WTC11 (cell line): ENCODE data around the gene ANKRD29. TPM values are rescaled to one million over a fixed set of nuclear protein-coding genes. Genes with fewer than 3 reads are reported as not detected.

Experiments
- ATAC-seq: fragments of 200-7000 bp; cut with Tn5 transposase; 2 replicates; pipeline ENCODE4 v1.10.0; 2021; ENCODE audit warnings: mild to moderate bottlenecking, moderate library complexity
- CTCF ChIA-PET: fragments of 300-600 bp; sonication (Branson Sonifier 250); formaldehyde crosslinking; loops from one replicate; lab custom pipeline; 2021; ENCODE audit warnings: antibody characterized with exemption; lab: Charles Lee
- POLR2A ChIA-PET: fragments of 350-600 bp; sonication (Branson Sonifier 250); formaldehyde crosslinking; loops from one replicate; lab custom pipeline; 2021; ENCODE audit warnings: antibody characterized with exemption; lab: Charles Lee
- DNase-seq: peaks from one replicate; pipeline ENCODE4 v3.0.0; 2021; ENCODE audit warnings: low spot score
- H3K27ac Mint-ChIP-seq: 2 replicates; pipeline ENCODE4 v1.8.0; 2021; ENCODE audit warnings: mixed read lengths
- H3K27me3 Mint-ChIP-seq: 2 replicates; pipeline ENCODE4 v1.8.0; 2021; ENCODE audit warnings: low read depth, mild to moderate bottlenecking, moderate library complexity, mixed read lengths
- H3K36me3 Mint-ChIP-seq: 2 replicates; pipeline ENCODE4 v1.8.0; 2021; ENCODE audit warnings: mixed read lengths
- H3K4me1 Mint-ChIP-seq: 2 replicates; pipeline ENCODE4 v1.8.0; 2022; ENCODE audit warnings: mixed read lengths
- H3K4me3 Mint-ChIP-seq: 2 replicates; pipeline ENCODE4 v1.8.0; 2021; ENCODE audit warnings: mild to moderate bottlenecking, moderate library complexity, mixed read lengths
- H3K9me3 Mint-ChIP-seq: 2 replicates; pipeline ENCODE4 v1.8.0; 2021; ENCODE audit warnings: mixed read lengths
- CREM ChIP-seq: sonication (generic); formaldehyde crosslinking; IDR thresholded peaks from 2 replicates; pipeline ENCODE4 v1.8.1; 2022; ENCODE audit warnings: mild to moderate bottlenecking, missing genetic modification reagents, moderate library complexity
- FOXJ3 ChIP-seq: sonication (generic); formaldehyde crosslinking; IDR thresholded peaks from 2 replicates; pipeline ENCODE4 v1.9.0; 2021; ENCODE audit warnings: missing genetic modification reagents, mild to moderate bottlenecking, borderline replicate concordance
- FOXP1 ChIP-seq: sonication (generic); formaldehyde crosslinking; IDR thresholded peaks from 2 replicates; pipeline ENCODE4 v1.8.0; 2022; ENCODE audit warnings: missing genetic modification reagents, mild to moderate bottlenecking, moderate library complexity, borderline replicate concordance
- JUN ChIP-seq: sonication (generic); formaldehyde crosslinking; IDR thresholded peaks from 2 replicates; pipeline ENCODE4 v1.8.0; 2023; ENCODE audit warnings: mild to moderate bottlenecking, missing genetic modification reagents
- NR1H2 ChIP-seq: sonication (generic); formaldehyde crosslinking; IDR thresholded peaks from 2 replicates; pipeline ENCODE4 v1.9.0; 2021; ENCODE audit warnings: mild to moderate bottlenecking, moderate library complexity, missing genetic modification reagents
- ZNF219 ChIP-seq: sonication (generic); formaldehyde crosslinking; IDR thresholded peaks from 2 replicates; pipeline ENCODE4 v1.8.0; 2023; ENCODE audit warnings: missing genetic modification reagents, mild to moderate bottlenecking, borderline replicate concordance
- total RNA-seq: library from RNA; stranded (reverse); gene quantifications from 3 replicates; pipeline ENCODE4 v1.2.3, GENCODE V29; 2021
- TF ChIP-seq, protein P1 (sequence below): fragments of 250-450 bp; sonication (Bioruptor Pico); IDR thresholded peaks from 2 replicates; pipeline ENCODE4 v1.9.0; 2021; ENCODE audit warnings: mild to moderate bottlenecking, borderline replicate concordance
- TF ChIP-seq, protein P2 (sequence below): sonication (generic); formaldehyde crosslinking; IDR thresholded peaks from 2 replicates; pipeline ENCODE4 v1.8.1; 2023; ENCODE audit warnings: mild to moderate bottlenecking, missing genetic modification reagents
- TF ChIP-seq, protein P3 (sequence below): sonication (generic); formaldehyde crosslinking; conservative IDR thresholded peaks from 2 replicates; pipeline ENCODE4 v1.8.1; 2023; ENCODE audit warnings: mild to moderate bottlenecking, low read depth, missing genetic modification reagents, moderate library complexity
- TF ChIP-seq, protein P4 (sequence below): sonication (generic); formaldehyde crosslinking; IDR thresholded peaks from 2 replicates; pipeline ENCODE4 v1.8.1; 2022; ENCODE audit warnings: mild to moderate bottlenecking, missing genetic modification reagents, moderate library complexity, borderline replicate concordance
- TF ChIP-seq, protein P5 (sequence below): sonication (generic); formaldehyde crosslinking; IDR thresholded peaks from 2 replicates; pipeline ENCODE4 v1.8.0; 2023; ENCODE audit warnings: mild to moderate bottlenecking, missing genetic modification reagents

Gene ANKRD29
- total RNA-seq, 1 experiment from 2014 or later = 4.9 TPM

DNA sequence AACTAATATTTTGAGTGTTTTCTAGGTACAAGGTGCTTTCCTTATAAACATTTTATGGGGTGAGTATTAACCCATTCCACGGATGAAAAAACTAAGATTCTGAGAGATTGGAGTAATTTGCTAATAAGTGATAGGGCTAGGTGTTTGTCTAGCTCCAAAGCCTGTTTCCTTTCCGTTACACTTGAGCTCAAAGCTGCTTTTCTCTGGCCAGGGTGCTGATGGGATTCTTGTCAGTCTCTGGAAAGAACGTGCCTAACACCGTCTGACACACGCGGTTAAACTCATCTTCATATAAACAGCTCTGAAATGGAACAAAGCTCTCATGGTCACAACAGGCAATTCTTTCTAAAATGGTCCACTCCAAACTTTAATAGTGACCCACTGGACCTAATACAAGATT is 2.0 kb upstream of the ANKRD29 start:
- ATAC-seq = no peak
- ChIA-PET POLR2A (no interaction called here), CTCF (interaction anchor here (0.9 to 1.2 kb wide), 2 partner anchors 38 to 254 kb away, joined by 3 read pairs; no protein-coding TSS in a partner anchor)
- TF ChIP-seq, protein P1, sequence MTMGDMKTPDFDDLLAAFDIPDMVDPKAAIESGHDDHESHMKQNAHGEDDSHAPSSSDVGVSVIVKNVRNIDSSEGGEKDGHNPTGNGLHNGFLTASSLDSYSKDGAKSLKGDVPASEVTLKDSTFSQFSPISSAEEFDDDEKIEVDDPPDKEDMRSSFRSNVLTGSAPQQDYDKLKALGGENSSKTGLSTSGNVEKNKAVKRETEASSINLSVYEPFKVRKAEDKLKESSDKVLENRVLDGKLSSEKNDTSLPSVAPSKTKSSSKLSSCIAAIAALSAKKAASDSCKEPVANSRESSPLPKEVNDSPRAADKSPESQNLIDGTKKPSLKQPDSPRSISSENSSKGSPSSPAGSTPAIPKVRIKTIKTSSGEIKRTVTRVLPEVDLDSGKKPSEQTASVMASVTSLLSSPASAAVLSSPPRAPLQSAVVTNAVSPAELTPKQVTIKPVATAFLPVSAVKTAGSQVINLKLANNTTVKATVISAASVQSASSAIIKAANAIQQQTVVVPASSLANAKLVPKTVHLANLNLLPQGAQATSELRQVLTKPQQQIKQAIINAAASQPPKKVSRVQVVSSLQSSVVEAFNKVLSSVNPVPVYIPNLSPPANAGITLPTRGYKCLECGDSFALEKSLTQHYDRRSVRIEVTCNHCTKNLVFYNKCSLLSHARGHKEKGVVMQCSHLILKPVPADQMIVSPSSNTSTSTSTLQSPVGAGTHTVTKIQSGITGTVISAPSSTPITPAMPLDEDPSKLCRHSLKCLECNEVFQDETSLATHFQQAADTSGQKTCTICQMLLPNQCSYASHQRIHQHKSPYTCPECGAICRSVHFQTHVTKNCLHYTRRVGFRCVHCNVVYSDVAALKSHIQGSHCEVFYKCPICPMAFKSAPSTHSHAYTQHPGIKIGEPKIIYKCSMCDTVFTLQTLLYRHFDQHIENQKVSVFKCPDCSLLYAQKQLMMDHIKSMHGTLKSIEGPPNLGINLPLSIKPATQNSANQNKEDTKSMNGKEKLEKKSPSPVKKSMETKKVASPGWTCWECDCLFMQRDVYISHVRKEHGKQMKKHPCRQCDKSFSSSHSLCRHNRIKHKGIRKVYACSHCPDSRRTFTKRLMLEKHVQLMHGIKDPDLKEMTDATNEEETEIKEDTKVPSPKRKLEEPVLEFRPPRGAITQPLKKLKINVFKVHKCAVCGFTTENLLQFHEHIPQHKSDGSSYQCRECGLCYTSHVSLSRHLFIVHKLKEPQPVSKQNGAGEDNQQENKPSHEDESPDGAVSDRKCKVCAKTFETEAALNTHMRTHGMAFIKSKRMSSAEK (CRISPR knock-in tag) = no peak
- no peak for TF ChIP-seq CREM (CRISPR knock-in tag)
- DNase-seq = no peak
- Mint-ChIP-seq H3K27ac (no peak overlapping the region), H3K27me3 (peaks cover 24% of the 10 kb centered on the region), H3K4me3 (no peak overlapping the region), H3K36me3 (no peaks in the 10 kb centered on the region), H3K9me3 (no peaks in the 10 kb centered on the region), H3K4me1 (peaks cover 45% of the 10 kb centered on the region)

DNA sequence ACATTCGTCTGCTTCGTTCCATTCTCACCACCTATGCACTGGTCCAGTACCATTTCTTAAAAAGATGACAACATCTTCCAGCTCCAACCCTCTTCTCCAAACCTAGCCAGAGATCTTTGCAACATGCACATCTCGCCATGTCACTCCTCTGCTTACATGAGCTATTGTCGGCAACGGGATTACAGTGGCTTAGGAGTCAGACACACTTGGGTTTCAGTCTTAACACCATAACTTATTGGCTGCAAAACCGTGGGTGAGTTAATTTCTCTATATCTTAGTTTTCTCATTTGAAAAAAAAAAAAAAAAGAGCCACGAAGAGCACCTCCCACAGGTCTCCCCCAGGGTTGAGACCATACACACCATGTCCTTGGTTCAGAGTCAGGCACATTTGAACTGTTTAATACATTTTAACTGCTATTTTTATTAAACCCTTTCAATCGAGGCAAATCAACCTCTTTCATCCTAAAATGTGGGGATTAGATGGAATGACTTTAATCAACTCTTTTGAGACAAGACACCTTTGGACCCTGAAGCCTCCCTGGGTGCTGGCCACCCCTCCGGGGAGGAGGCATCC is 889 bp downstream of the ANKRD29 start:
- Mint-ChIP-seq H3K9me3 (no peaks in the 10 kb centered on the region), H3K4me3 (peak overlapping the region; percentile 73), H3K27me3 (peaks cover 24% of the 10 kb centered on the region), H3K27ac (no peak overlapping the region), H3K4me1 (peaks cover 34% of the 10 kb centered on the region), H3K36me3 (no peaks in the 10 kb centered on the region)
- no peak for ATAC-seq
- CTCF ChIA-PET = no interaction called here
- POLR2A ChIA-PET = no interaction called here
- TF ChIP-seq ZNF219 (CRISPR knock-in tag) (no peak), FOXP1 (CRISPR knock-in tag) (no peak)
- TF ChIP-seq, protein P2, sequence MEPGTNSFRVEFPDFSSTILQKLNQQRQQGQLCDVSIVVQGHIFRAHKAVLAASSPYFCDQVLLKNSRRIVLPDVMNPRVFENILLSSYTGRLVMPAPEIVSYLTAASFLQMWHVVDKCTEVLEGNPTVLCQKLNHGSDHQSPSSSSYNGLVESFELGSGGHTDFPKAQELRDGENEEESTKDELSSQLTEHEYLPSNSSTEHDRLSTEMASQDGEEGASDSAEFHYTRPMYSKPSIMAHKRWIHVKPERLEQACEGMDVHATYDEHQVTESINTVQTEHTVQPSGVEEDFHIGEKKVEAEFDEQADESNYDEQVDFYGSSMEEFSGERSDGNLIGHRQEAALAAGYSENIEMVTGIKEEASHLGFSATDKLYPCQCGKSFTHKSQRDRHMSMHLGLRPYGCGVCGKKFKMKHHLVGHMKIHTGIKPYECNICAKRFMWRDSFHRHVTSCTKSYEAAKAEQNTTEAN (CRISPR knock-in tag) = no peak
- TF ChIP-seq, protein P3, sequence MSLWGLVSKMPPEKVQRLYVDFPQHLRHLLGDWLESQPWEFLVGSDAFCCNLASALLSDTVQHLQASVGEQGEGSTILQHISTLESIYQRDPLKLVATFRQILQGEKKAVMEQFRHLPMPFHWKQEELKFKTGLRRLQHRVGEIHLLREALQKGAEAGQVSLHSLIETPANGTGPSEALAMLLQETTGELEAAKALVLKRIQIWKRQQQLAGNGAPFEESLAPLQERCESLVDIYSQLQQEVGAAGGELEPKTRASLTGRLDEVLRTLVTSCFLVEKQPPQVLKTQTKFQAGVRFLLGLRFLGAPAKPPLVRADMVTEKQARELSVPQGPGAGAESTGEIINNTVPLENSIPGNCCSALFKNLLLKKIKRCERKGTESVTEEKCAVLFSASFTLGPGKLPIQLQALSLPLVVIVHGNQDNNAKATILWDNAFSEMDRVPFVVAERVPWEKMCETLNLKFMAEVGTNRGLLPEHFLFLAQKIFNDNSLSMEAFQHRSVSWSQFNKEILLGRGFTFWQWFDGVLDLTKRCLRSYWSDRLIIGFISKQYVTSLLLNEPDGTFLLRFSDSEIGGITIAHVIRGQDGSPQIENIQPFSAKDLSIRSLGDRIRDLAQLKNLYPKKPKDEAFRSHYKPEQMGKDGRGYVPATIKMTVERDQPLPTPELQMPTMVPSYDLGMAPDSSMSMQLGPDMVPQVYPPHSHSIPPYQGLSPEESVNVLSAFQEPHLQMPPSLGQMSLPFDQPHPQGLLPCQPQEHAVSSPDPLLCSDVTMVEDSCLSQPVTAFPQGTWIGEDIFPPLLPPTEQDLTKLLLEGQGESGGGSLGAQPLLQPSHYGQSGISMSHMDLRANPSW (CRISPR knock-in tag) = no peak
- DNase-seq = no peak

DNA sequence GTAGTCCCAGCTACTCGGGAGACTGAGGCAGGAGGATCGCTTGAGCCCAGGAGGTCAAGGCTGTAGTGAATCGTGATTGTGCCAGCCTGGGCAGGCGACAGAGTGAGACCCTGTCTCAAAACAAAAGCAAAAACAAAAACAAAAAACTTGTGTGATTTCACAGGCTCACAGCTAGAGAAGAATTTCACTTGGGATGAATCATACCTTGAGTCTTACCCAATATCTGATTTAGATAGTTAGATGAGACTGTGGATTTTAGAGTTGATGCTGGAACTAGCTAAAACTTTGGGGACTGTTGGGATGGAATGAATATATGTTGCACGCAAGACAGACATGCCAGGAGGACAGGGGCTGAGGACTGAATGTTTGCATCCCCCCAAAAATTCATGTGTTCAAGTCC is 4.4 kb downstream of the ANKRD29 start:
- Mint-ChIP-seq H3K4me3 (no peak overlapping the region), H3K36me3 (no peaks in the 10 kb centered on the region), H3K27ac (peak overlapping the region; percentile 43; the same call in 1 of the 2 replicates), H3K27me3 (peaks cover 22% of the 10 kb centered on the region), H3K4me1 (peaks cover 32% of the 10 kb centered on the region), H3K9me3 (no peaks in the 10 kb centered on the region)
- POLR2A ChIA-PET = no interaction called here
- CTCF ChIA-PET = no interaction called here
- ATAC-seq (no peak), DNase-seq (no peak)
- TF ChIP-seq NR1H2 (no peak), FOXJ3 (CRISPR knock-in tag) (no peak), JUN (CRISPR knock-in tag) (no peak)
- TF ChIP-seq, protein P4, sequence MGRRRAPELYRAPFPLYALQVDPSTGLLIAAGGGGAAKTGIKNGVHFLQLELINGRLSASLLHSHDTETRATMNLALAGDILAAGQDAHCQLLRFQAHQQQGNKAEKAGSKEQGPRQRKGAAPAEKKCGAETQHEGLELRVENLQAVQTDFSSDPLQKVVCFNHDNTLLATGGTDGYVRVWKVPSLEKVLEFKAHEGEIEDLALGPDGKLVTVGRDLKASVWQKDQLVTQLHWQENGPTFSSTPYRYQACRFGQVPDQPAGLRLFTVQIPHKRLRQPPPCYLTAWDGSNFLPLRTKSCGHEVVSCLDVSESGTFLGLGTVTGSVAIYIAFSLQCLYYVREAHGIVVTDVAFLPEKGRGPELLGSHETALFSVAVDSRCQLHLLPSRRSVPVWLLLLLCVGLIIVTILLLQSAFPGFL (CRISPR knock-in tag) = no peak
- TF ChIP-seq, protein P5, sequence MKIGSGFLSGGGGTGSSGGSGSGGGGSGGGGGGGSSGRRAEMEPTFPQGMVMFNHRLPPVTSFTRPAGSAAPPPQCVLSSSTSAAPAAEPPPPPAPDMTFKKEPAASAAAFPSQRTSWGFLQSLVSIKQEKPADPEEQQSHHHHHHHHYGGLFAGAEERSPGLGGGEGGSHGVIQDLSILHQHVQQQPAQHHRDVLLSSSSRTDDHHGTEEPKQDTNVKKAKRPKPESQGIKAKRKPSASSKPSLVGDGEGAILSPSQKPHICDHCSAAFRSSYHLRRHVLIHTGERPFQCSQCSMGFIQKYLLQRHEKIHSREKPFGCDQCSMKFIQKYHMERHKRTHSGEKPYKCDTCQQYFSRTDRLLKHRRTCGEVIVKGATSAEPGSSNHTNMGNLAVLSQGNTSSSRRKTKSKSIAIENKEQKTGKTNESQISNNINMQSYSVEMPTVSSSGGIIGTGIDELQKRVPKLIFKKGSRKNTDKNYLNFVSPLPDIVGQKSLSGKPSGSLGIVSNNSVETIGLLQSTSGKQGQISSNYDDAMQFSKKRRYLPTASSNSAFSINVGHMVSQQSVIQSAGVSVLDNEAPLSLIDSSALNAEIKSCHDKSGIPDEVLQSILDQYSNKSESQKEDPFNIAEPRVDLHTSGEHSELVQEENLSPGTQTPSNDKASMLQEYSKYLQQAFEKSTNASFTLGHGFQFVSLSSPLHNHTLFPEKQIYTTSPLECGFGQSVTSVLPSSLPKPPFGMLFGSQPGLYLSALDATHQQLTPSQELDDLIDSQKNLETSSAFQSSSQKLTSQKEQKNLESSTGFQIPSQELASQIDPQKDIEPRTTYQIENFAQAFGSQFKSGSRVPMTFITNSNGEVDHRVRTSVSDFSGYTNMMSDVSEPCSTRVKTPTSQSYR (CRISPR knock-in tag) = no peak
